C4-2B (cell line): ENCODE measurements around the gene PARD3.

Source experiments
- H3K27ac ChIP-seq: fragments of 450-650 bp; 2 replicates; pipeline ENCODE4 v1.5.1; 2017
- CTCF ChIP-seq: fragments of 450-650 bp; conservative IDR thresholded peaks from 2 replicates; pipeline ENCODE4 v1.5.1; 2017; ENCODE audit warnings: mild to moderate bottlenecking
- ZFX ChIP-seq: fragments of 450-650 bp; IDR thresholded peaks from 2 replicates; pipeline ENCODE4 v1.6.1; 2017

PARD3 gene

DNA sequence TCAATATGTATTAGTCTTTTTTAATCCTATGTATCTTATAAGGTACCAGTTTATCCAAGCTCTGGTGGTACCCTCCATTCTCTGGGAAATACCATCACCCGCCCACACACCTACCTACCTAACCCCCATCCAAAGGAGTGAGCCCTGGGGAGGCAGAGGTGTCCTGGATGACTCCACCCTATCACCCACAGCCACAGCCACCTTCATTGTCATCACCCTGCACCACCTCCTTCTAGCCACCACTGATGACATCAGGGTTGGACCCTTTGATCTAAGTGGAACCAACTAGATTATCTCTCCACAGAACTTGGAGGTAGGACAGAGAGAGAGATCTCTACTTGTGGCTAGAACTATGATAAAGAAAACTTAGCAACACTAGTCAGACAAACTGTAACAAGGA is 259.4 kb downstream of the PARD3 start:
- no peak for TF ChIP-seq CTCF
- no peak for TF ChIP-seq ZFX
- no peak overlapping the region for H3K27ac ChIP-seq

DNA sequence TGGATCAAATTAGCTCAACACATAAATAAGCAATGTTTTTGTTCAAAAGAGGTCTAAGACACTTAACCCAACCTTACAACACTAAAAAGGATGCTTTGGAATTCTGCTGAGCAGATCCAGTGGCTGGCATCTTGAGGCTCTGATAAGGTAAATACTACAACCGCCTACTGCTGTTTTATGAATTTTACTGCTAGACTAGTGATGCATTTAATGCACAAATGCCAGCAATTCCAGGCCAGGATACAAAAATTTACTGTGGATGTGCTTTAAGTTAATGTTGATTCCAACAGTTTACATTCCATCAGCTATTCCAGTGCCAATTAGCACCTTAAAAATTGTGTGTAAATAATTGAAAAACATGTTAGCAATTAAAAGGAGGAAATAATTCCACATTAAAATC is 261.3 kb downstream of the PARD3 start:
- TF ChIP-seq CTCF (no peak), ZFX (no peak)
- H3K27ac ChIP-seq = no peak overlapping the region

- TF ChIP-seq ZFX = no peak
- no peak for TF ChIP-seq CTCF
- H3K27ac ChIP-seq = no peak overlapping the region
These were observed 263.8 kb downstream of the PARD3 start for GRCh38 chr10:34551295-34551694.

GRCh38 chr10:34549953-34550352 is 265.1 kb downstream of the PARD3 start:
- TF ChIP-seq CTCF (no peak), ZFX (no peak)
- H3K27ac ChIP-seq = no peak overlapping the region

- no peak overlapping the region for H3K27ac ChIP-seq
- TF ChIP-seq ZFX (no peak), CTCF (no peak)
These were observed 266.1 kb downstream of the PARD3 start for GRCh38 chr10:34549001-34549400.

DNA sequence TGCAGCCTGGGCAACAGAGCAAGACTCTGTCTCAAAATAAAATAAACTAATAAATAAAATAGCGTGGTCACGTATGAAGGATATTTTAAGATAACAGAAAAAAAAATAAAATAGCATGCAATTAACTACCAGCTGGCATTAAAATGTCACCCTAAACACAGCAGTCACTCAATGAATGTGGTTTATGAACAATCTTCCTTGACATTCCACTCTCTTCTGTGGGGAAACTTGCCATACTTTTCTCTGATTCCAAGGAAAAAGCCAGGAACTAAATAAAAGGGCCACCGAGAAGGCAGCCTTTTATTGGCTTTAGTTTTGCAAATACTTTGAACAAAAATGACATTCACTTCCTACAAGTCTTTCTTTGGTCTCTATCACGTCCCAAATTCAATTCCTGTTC is 266.6 kb downstream of the PARD3 start:
- H3K27ac ChIP-seq = no peak overlapping the region
- TF ChIP-seq ZFX = no peak
- no peak for TF ChIP-seq CTCF

GRCh38 chr10:34547695-34548094 is 267.4 kb downstream of the PARD3 start:
- TF ChIP-seq ZFX (no peak), CTCF (no peak)
- H3K27ac ChIP-seq = no peak overlapping the region
